Fibroblast of villous mesenchyme (primary cell): Measurements from ENCODE around the gene DEFB128. TPM values are rescaled to one million over a fixed set of nuclear protein-coding genes. Genes with fewer than 3 reads are reported as not detected.

Source experiments
- DNase-seq: peaks from one replicate; pipeline ENCODE4 v3.0.0-alpha.2; 2010; ENCODE audit warnings: low read depth
- H3K4me3 ChIP-seq: 2 replicates; pipeline ENCODE4 v1.5.1; 2011; ENCODE audit warnings: low read depth, mild to moderate bottlenecking, low read length
- total RNA-seq: library from RNA; depleted of rRNA; stranded (reverse); fragments of >200 nt; gene quantifications from 2 replicates; pipeline ENCODE4 v1.2.3, GENCODE V29; 2012
- TF ChIP-seq, protein P1 (sequence below): IDR thresholded peaks from 2 replicates; pipeline ENCODE4 v1.5.1; 2012; ENCODE audit warnings: low read depth, mild to moderate bottlenecking, low read length; ENCODE audit not compliant: insufficient read depth

Gene DEFB128
- total RNA-seq, 1 donor: not detected

DNA sequence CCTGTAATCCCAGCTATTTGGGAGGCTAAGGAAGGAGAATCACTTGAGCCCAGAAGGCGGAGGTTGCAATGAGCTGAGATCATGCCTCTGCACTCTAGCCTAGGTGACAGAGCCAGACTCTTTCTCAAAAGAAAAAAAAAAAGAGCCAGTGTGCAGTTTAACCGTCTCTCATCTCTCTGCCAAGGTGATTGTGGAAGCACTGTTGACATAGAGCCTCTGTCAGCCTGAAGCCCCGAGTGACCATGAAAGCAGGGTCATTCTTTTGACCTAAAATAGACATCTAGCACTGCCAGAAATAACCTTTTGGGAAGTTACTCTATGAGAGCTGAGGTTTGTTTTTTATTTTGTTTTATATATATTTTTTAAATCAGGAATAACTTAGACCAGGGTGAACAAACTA, 24.9 kb downstream of the DEFB128 start:
- no peak overlapping the region for H3K4me3 ChIP-seq
- no peak for DNase-seq
- TF ChIP-seq, protein P1, sequence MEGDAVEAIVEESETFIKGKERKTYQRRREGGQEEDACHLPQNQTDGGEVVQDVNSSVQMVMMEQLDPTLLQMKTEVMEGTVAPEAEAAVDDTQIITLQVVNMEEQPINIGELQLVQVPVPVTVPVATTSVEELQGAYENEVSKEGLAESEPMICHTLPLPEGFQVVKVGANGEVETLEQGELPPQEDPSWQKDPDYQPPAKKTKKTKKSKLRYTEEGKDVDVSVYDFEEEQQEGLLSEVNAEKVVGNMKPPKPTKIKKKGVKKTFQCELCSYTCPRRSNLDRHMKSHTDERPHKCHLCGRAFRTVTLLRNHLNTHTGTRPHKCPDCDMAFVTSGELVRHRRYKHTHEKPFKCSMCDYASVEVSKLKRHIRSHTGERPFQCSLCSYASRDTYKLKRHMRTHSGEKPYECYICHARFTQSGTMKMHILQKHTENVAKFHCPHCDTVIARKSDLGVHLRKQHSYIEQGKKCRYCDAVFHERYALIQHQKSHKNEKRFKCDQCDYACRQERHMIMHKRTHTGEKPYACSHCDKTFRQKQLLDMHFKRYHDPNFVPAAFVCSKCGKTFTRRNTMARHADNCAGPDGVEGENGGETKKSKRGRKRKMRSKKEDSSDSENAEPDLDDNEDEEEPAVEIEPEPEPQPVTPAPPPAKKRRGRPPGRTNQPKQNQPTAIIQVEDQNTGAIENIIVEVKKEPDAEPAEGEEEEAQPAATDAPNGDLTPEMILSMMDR: no peak

- no peak within 1 kb of the TSS for H3K4me3 ChIP-seq
- TF ChIP-seq, protein P1: no peak
- DNase-seq: no peak
Observed at GRCh38 chr20:157154-157553, 32.4 kb downstream of the DEFB128 start, which contains the start of gene DEFB127. DEFB127 (plus strand) TSS chr20:157454; CDS start chr20:157545, 91 bp downstream.

GRCh38 chr20:152131-152530, 37.4 kb downstream of the DEFB128 start:
- DNase-seq: no peak
- no peak overlapping the region for H3K4me3 ChIP-seq
- TF ChIP-seq, protein P1: no peak

DNA sequence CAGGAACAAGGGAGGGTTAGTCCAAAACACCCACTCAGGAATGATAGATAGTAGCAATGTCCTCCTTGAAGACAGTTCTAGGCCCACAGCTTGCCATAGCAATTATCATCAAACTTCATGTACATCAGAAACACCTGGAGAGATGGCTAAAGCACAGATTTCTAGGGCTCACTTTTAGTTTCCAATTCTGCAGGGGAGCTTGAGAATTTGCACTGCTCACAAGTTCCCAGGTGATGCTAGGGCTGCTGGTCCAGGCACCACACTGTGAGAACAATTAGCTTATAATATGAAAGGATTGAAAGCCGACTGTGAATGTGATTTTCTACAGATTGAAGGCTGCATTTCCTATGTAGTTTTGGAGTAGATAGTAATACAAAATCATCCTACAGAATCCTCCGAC, 43.6 kb downstream of the DEFB128 start:
- H3K4me3 ChIP-seq: no peak overlapping the region
- TF ChIP-seq, protein P1: no peak
- DNase-seq: no peak

DNA sequence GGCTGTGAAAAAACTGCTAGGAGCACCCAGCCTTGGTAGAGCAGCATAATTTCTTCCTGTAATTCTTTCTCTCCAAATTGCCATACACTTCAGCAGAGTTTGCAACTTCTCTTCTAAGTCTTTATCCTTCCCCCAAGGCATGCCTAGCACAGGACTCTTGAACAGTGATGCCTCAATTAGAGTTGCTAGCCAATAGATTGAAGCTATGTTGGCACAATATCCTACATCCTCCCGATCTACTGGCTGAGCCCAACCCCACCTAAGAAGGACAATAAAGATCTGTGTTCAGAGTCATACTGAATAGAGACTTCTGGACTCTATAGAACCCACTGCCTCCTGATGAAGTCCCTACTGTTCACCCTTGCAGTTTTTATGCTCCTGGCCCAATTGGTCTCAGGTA, 47.2 kb downstream of the DEFB128 start, which contains the start of gene DEFB126:
DEFB126 (plus strand) TSS at position 301 of the 400 bp plus-strand sequence; CDS start at position 340, 39 bp downstream.
- TF ChIP-seq, protein P1: no peak

More for the DNA sequence above, 47.2 kb downstream of the DEFB128 start, which contains the start of gene DEFB126:
- DNase-seq: no peak
- H3K4me3 ChIP-seq: no peak within 1 kb of the TSS

Other genes starting within 250 kb of the DEFB128 start
- not detected in 2 replicates for gene DEFB125, start 102.0 kb downstream of the DEFB128 start, total RNA-seq
- gene DEFB126, start 47.1 kb downstream of the DEFB128 start, total RNA-seq: not detected in 2 replicates
- gene DEFB127, start 32.3 kb downstream of the DEFB128 start, total RNA-seq: not detected in 2 replicates
- gene DEFB129, start 37.5 kb upstream of the DEFB128 start, total RNA-seq: not detected in 2 replicates
- gene DEFB132, start 68.0 kb upstream of the DEFB128 start, total RNA-seq: not detected in 2 replicates
- 1.3 and 1.9 TPM in 2 replicates for gene C20orf96, start 101.0 kb upstream of the DEFB128 start, total RNA-seq
- gene ZCCHC3, start 107.9 kb upstream of the DEFB128 start, total RNA-seq: 10.6 and 11.2 TPM in 2 replicates
- 6.0 and 6.8 TPM in 2 replicates for gene SOX12, start 135.8 kb upstream of the DEFB128 start, total RNA-seq
- 53.5 and 73.1 TPM in 2 replicates for gene NRSN2, start 157.4 kb upstream of the DEFB128 start, total RNA-seq
- gene TRIB3, start 191.0 kb upstream of the DEFB128 start, total RNA-seq: 36.7 and 100 TPM in 2 replicates
- 59.2 and 78.0 TPM in 2 replicates for gene RBCK1, start 218.6 kb upstream of the DEFB128 start, total RNA-seq